Medulla oblongata (tissue), 1 donor: ENCODE data around the gene ARHGEF19.
"Not testable (repeated sequence)": the region's sequence is repeated elsewhere in the genome, so short reads cannot be mapped to it uniquely, and the experiment has no call there.

Experiments used
- DNase-seq: peaks from one replicate; pipeline ENCODE4 v3.0.0-alpha.2; 2015; ENCODE audit errors: extremely low spot score

Gene ARHGEF19

DNA sequence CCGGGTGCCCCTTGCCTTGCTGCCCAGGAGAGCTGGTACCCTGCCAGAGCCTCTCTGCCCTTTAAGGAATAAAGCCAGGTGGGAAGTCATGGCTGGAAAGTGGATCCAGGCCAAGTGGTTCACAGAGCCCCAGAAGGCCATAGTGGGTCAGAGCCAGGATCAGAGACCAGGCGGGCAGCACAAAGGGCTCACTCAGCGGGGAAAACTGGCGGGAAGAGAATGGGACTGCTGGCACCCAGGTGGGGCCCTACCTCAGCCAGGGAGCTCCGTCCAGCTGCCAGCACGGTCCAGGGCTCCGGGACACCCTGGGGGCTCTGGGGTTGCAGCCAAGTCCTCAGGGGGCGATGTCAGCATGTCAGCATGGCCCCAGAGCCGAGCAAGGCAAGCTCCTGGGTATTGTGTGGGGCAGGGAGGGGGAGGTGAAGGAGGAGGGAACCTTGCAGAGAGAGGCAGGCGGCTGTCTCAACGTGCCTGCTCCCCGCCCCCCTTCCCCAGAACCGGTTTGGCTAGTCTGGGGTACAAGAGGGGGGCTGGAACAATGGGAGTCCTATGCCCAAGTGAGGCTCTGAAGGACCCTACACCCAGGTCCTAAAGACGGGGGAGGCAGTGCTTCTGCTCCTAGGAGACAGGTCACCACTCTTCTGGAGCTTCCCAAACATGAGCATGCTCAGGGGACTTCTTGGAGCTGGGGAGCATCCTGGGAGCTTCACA lies at the start of gene ARHGEF19:
Gene ARHGEF19, minus strand, starts transcription at position 402 of the 711 bp plus-strand sequence. CDS start 3,598 bp downstream, outside the sequence.
- no peak for DNase-seq

DNA sequence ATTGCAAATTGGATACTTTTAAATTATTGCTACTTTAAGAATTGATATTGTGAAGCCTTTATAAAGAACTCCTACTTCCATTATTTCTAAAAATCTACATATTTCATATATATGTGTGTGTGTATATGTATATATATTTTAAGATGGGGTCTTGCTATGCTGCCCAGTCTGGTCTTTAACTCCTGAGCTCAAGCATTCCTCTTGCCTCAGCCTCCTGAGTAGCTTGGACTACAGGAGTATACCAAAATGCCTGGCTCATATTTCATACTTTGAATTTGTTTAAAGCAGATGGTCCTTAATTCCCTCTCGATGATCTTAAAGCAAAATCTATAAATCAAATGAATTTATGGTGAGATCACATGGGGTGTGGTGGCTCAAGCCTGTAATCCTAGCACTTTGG lies 49.6 kb upstream of the ARHGEF19 start:
- no peak for DNase-seq

DNA sequence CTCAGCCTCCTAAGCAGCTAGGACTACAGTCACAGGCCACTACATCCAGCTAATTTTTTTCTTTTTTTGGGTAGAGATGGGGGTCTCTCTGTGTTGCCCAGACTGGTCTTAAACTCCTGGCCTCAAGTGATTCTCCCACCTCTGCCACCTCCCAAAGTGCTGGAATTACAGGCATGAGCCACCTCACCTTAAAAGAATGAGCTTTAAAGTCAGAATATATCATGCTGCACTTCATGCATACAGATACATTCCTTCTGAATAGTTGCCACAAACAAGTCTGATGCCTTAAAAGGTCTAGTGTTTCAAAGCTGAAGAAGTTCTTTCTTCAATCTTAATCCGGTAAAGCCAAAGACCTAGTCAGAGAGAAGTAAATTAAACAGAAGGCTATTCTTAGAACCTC lies 48.4 kb upstream of the ARHGEF19 start:
- no peak for DNase-seq

DNA sequence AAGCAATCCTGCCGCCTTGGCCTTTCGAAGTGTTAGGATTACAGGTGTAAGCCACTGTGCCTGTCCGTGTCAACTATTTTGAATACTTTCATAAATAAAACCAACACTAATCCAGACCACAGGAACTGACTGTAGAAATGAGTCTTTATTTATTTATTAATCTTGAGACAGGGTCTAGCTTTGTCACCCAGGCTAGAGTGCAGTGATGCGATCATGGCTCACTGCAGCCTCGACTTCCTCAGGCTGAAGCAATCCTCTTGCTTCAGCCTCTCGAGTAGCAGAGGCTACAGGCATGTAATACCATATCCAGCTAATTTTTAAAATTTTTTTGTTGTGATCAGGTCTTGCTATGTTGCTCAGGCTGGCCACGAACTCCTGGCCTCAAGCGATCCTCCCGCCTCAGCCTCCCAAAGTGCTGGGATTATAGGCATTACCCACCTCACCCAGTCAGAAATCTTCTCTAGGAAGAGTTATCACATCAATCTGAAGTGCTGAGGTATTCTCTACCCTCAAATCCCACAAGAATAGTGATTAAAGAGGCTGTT lies 46.2 kb upstream of the ARHGEF19 start:
- no peak for DNase-seq

DNA sequence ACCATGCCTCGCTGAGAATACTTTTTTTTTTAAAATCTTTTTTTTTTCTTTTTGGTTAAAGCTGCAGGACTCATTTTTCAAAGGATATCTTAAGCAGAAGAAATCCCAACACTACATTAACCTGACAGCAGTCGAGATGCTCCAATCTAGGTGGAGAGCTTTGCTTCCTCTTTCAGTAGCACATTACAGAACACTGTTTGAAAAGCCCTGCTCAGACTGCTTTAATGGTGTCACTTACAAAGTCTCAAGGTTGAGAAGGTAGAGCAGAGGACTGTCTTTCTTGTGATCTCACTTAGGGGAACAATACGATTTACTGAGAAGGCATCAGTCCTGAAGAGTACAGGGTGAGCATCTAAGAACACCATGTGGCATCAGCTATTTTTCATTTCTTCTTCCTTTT lies 45.5 kb upstream of the ARHGEF19 start:
- DNase-seq: no peak

DNA sequence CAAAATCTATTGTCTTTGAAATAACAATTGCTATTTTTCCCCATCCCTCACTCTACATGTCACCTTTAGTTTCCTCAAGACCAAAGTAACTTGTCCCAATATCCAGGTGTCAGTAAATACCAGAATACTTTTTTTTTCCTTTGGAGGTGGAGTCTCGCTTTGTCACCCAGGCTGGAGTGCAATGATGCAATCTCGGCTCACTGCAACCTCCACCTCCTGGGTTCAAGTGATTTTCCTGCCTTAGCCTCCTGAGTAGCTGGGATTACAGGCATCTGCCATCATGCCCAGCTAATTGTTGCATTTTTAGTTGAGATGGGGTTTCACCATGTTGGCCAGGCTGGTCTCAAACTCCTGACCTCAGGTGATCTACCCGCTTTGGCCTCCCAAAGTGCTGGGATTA lies 45.1 kb upstream of the ARHGEF19 start:
- not testable (repeated sequence) for DNase-seq

DNA sequence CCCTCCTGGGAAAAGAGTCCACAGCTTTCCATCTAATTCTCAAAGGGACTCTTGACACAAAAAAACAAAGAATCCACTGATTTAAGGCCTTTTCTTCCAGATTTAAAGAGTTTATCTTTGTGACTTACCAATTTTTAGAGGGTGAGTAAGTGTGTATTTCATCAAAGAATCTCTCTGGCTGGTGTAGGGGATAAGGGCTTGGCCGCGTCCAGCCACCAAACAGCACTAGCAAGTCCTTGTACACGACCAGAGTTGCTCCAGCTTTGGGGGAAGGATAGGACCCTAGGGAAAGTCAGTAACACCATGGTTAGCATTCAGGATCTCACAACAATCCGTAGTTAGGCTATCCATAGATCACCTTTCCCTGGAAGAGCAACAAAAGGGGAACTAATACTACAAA lies 44.0 kb upstream of the ARHGEF19 start:
- DNase-seq: no peak

DNA sequence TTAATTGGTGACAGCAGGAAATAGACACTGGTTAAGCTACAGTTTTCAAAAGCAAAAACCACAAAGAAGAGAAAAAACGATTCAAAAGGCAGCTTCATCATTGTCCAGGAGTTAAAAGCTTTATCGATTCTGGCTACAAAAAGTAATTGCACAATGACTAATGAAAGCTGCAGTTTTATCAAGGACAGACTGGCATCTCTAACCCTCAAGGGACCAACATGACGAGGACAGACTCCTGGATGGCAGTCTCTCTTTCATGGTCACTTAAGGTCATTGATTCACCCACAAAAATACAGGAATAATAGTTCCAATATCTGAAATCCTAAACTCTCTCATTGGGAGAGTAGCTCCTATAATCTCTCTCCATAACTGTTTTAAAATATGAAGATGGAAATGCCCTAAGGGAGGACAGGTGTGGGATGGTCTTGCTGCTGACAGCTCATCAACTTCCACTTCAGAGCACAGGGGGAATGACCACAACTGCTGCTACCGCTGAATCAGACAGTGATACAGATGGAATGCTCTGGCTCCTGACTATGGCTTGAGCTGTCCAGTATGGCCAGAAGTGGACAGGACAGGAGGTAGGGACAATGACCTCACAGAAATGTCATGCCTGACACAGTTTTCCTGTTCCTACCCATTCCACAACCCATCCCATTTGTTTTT lies 41.9 kb upstream of the ARHGEF19 start:
- DNase-seq: no peak

DNA sequence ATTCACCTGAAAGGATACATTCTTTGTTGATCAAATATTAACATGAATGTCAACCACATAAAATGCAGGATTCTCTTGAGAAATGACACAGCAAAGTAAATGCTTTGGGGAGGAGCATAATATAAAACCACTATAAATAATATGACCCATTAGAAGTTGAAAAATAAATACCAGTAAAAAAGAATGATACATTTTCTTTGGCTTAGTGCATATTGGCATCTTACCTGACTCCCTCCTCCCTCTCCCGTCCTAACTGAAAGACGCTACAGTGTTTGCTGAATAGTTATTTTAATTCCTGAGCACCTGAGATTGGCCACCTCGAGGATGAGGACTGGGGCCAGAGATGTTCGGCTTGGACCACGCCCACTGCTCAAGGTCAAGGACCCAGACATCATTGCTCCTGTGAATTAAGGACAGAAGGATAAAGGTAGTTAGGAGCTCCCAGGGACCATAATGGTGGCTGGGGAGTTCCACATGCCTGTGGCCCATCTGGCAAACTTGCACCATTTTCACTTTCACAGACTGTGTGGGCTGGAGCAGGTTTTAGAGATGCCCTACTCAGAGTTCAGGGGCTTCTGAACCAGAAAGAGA lies 41.0 kb upstream of the ARHGEF19 start:
- DNase-seq: no peak

DNA sequence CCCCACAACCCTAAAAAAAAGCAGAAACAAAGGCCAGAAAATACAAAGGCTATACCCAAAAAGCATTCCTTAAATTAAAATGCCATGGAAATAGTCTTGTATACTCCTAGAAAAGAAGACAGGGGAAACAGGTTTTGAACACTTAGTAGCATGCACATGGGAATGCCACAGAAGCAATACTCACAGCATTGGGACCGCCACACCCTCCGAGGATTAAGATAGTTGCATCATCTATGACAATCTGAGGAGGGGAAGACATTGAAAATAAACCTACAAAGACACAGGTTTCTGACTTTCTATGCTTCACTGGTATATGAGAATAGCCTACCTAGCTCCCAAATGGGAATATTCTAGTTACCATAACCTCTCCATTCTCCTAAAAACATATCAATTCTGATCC lies 40.5 kb upstream of the ARHGEF19 start:
- no peak for DNase-seq

DNA sequence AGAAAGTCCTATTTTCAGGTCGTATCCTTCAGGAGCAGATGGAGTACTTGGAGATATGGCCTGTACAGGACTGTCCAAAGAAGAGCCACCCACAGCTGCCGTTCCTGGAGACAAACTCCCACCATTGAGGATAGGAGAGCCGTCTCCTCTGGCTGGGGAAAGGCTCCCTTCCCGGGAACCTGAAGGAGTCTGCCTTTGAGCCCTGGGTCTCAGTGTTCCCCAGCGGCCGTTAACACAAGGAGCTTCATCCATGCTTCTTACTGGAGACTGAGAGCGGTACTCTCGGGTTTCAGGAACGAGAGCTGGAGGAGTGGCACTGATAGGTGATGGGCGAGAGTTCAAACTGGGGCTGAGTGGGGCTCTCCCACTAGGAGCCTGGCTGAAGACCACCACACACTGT lies 38.9 kb upstream of the ARHGEF19 start:
- no peak for DNase-seq

DNA sequence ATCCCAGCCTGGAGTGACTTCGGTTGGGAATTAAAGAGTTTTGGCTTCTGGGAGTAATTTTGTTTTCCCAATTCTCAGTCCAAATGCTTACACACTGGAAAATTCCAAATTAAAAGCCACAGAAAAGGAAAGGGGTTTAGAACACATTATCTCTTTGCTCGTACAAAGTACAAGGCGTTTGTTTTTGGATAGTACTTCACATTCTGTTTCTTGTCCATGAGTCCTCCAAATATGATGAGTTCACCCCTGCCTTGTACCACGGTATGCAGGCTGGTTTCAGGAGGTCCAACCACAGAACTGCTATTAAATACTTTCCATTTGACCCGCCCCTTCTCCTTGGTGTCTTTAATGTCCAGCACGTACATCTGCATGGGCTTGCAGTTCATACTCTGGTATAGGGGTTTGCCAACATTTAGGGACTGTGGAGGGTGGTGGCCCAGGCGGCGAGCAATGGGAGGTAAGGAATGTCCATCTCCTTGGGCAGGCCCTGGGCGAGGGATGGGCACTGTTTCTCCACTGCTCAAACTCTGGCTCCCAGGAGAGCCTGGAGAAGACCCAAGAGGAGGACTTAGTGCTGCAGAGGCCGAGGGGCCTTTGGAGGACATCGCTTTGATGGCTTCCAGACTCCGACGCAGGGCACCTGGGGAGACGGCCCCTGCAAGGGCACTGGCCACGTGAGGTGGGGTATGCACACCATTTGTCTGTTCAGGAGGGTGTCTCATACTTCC lies 38.2 kb upstream of the ARHGEF19 start:
- DNase-seq: peak; percentile 27

DNA sequence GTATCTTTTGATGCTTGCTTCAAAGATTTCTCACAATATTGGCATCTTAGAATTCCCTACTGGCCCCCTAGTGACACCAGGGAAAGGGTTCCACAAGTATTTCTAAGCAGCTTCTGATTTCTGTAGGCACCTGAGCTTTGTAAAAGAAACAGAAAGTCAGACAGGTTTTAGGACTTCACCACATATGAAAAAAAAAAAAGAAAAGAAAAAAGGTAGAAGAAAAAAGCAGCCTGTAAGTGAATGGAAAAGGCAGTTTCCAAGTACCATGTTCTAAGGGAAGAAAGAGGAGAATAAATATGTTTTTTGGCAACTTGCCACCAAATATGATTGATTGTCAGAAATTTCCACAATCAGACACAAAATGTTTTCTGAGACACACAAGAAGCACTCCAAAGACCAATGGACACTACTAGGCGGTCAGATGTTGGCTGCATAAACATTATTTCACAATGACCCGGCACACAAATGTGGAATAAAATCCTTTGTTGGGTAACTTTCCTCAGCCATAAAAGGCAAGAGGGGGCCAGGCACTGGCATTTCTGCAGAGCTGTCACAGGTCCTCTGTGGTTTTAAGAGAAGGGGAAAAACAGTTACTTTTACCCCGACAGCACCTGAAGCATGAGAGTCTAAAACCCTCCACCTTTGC lies 37.3 kb upstream of the ARHGEF19 start:
- DNase-seq: peak; percentile 24

DNA sequence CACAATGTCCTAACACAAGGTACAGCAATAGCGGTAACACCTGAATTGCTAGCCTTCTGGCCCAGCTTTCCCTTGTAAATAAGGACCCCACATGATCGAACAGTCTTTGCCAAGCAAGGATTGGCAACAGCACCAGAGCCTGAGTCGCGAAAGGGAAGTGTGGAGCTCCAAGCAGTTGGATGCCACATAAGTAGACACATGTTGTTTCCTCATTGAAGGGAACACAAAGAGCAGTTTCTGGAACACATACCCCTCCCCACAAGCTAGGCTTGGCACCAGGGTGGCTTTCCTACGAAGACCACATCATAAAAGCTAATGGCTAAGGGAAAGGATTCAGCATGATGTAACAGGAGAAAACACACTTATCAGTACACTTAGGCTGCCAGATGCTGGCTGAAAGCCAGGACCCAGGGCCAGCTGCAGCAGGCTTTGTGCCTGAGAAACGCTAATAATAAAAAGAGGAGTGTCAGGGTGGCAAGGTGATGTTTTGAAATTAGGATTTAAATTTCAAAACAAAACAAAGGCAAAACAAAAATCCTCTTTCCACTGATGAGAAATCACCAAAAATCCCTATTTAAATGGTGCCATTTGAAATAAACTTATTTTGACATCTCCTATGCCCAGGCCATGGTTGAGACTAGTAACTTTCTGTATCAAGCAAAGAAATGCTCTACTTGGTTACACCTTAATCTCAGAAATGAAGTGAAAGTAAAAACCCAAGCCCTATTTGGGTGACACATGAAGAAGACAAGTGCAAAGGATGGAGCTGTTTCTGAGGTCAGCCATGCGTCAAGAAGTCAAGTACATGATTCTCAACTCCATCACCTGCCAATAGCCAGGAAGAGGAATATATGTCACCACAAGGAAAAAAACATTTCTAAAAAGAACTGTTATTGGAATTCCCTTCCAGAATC lies 36.4 kb upstream of the ARHGEF19 start:
- peak; percentile 85 for DNase-seq

DNA sequence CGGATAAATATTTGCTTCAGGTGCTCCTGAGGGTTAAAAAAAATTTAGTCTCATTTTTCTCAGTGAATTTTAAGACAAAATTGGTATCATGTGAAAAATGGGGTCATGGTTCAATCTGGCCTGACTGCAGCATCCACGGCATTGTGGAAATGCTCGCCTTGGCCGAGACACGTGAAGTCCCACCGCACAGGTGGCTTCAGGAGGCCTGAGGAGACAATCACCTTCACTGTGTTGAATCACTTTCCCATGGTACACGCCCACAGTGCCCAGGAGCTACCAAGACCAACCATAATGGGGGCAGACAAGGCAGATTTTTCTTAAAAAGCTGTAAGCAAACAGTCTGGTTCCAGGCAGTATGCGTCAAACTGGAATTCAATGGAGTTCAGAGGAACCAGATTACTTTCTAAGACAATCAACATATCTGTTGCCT lies 35.6 kb upstream of the ARHGEF19 start:
- no peak for DNase-seq

DNA sequence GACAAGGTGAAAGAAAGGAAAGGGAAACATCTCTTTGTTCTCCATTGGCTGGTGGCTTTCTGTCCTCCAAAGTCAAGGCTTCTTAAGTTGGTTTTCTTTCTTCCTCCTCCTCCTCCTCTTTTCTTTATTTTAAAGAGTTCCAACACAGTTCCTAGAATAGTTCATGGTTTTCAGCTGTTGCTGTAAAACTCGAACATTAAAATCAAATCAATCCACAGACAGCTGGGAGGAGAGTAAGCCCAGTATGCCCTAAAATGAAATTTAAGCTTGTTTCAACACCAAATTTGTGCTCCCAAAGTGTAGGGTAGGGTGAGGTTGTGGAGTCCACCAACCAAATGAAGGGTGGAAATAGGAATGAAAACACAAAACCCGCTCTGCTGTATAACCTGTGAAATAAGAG lies 35.0 kb upstream of the ARHGEF19 start:
- DNase-seq: no peak

DNA sequence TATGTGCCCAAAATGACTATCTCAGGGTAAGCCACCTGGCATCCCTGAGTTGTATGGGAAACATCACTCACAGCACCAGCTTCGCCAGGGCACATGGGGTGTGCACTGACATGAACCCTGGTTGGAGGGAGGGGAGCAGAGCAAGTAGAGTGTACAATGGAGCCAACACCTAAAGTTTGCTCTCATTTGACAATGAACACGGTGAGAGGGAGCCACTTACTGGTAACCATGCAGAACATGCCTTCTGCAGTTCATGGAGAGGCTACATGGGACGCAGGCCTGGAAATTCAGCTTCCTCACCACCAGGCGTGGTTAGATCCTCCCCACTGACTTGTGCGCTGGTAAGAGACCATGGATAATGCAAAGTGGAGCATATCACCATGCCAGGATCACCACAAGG lies 34.5 kb upstream of the ARHGEF19 start:
- DNase-seq: no peak

DNA sequence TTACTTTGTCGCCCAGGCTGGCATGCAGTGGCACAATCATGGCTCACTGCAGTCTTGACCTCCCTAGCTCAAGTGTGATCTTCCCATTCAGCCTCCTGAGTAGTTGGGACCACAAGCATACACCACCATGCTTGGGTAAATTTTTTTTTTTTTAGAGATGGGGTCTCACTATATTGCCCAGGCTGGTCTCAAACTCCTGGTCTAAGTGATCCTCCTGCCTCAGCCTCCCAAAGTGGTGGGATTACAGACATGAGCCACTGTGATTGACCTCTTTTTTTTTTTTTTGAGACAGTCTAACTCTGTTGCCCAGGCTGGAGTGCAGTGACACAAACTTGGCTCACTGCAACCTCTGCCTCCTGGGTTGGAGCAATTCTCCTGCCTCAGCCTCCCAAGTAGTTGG lies 33.8 kb upstream of the ARHGEF19 start:
- not testable (repeated sequence) for DNase-seq

DNA sequence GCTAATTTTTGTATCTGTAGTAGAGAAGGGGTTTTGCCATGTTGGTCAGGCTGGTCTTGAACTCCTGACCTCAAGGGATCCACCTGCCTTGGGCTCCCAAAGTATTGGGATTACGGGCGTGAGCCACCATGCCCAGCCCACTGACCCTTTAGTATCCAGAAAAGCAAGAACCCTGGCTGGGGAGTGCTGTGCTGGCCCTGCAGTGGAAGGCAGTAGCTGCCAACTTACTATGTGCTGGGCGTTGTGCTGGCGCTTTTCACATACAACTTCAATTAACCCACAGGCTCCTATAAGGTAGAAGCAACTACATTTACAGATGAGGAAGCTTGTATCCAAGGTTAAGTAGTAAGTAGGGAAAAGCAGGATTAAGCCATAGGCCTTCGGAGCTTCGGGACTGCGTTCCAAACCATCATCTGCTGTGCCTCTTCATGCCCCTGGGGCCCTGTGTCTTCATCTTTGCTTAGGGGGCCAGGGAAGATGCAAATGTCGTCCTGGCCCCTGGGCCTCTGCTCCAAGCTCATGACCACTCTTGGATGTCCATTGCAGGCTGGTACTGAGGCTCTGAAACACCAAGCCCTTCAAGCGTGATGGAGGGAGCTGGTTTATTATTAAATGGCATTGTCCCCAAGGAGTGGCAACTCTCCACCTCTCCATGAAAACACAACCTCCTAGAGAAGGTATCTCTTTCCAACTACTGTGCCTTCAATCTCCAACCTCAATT lies 33.2 kb upstream of the ARHGEF19 start:
- no peak for DNase-seq
